Measurements from ENCODE around the gene NSMCE4A. TPM values are rescaled to one million over a fixed set of nuclear protein-coding genes. Genes with fewer than 3 reads are reported as not detected.

NSMCE4A gene
- total and polyA plus RNA-seq, 2 donors (not counting 3 experiments of a cell fraction or from before 2014, with no cell fraction given) = 36.8 to 51.0 TPM

- TSS peak; percentile 35 for BruUV-seq (replicated peaks)
- Histone ChIP-seq H3K4me2 (ENCODE audit: insufficient read depth, low read length) (peak overlapping the region; percentile 94), H3K9me1 (replicated peaks; ENCODE audit: control insufficient read depth, extremely low read depth, insufficient read depth, low read length) (no peaks in the 10 kb centered on the region), H3K9ac (replicated peaks; ENCODE audit: extremely low read depth, insufficient read depth, low read length) (peak overlapping the region; percentile 94), H2AFZ (ENCODE audit: low read depth, low read length) (peak overlapping the region; percentile 54), H3K4me1 (ENCODE audit: control insufficient read depth, extremely low read depth, insufficient read depth, low read length) (peaks cover 11% of the 10 kb centered on the region), H3K79me2 (ENCODE audit: control insufficient read depth, insufficient read depth, low read length) (peaks cover 28% of the 10 kb centered on the region), H3K27ac (ENCODE audit: insufficient read depth, low read depth, low read length) (peak overlapping the region; percentile 91), H3K9me3 (replicated peaks; ENCODE audit: control insufficient read depth, insufficient read depth, low read length) (no peaks in the 10 kb centered on the region), H3K36me3 (ENCODE audit: control insufficient read depth in 2 of 2, extremely low read depth in 1 of 2, insufficient read depth in 2 of 2, low read length in 2 of 2) (peaks cover 2 to 3% of the 10 kb centered on the region in 2 experiments), H3K27me3 (ENCODE audit: control insufficient read depth in 2 of 2, insufficient read depth in 2 of 2, low read length in 2 of 2) (no peaks in the 10 kb centered on the region), H4K20me1 (replicated peaks; ENCODE audit: control insufficient read depth, extremely low read depth, insufficient read depth, low read length) (no peaks in the 10 kb centered on the region), H3K4me3 (replicated peaks in 1 of 3; ENCODE audit: insufficient read depth in 1 of 3, low read depth in 1 of 3, low read length in 3 of 3) (peak overlapping the region; percentile 61 to 97 (median 93))
- dilution Hi-C loops (cut with MboI; ENCODE audit: extremely low pct_ligation_motif_present, low sequenced_read_pairs) (no loop called here), intact Hi-C loops (cut with micrococcal nuclease) (loop anchor here (2.0 kb wide), 1 partner anchor 186 kb away; no protein-coding TSS in a partner anchor)
- ChIA-PET POLR2A (interaction anchor here (1.4 kb wide), 1 partner anchor 21 kb away, joined by 3 read pairs; no protein-coding TSS in a partner anchor), CTCF (interaction anchor here (0.6 to 2.1 kb wide), 3 partner anchors 26 to 125 kb away, joined by 5 to 12 read pairs (median 8); partner anchors contain the start of gene NSMCE4A)
- FAIRE-seq (peak; percentile 79), DNase-seq (ENCODE audit: low read depth, low spot score) (peak; percentile 60)
- TF ChIP-seq MYC (IDR thresholded peaks at IDR 0.05; ENCODE audit: low read depth, low read length) (no peak), POLR2A (IDR thresholded peaks at IDR 0.05; ENCODE audit: low read depth, low read length) (peak; percentile 52)
Measured at GRCh38 chr10:121926671-121927317, 48.2 kb downstream of the NSMCE4A start.

GRCh38 chr10:121926157-121926556, 48.9 kb downstream of the NSMCE4A start:
- dilution Hi-C loops (cut with MboI; ENCODE audit: extremely low pct_ligation_motif_present, low sequenced_read_pairs) = no loop called here
- Histone ChIP-seq H3K4me1 (ENCODE audit: control insufficient read depth, extremely low read depth, insufficient read depth, low read length) (peaks cover 11% of the 10 kb centered on the region), H3K79me2 (ENCODE audit: control insufficient read depth, insufficient read depth, low read length) (peaks cover 28% of the 10 kb centered on the region), H4K20me1 (replicated peaks; ENCODE audit: control insufficient read depth, extremely low read depth, insufficient read depth, low read length) (no peaks in the 10 kb centered on the region), H3K27ac (ENCODE audit: insufficient read depth, low read depth, low read length) (no peak overlapping the region), H3K9me1 (replicated peaks; ENCODE audit: control insufficient read depth, extremely low read depth, insufficient read depth, low read length) (no peaks in the 10 kb centered on the region), H3K36me3 (ENCODE audit: control insufficient read depth in 2 of 2, extremely low read depth in 1 of 2, insufficient read depth in 2 of 2, low read length in 2 of 2) (peaks cover 4 to 6% of the 10 kb centered on the region in 2 experiments), H3K4me2 (ENCODE audit: insufficient read depth, low read length) (peak overlapping the region; percentile 94), H3K4me3 (replicated peaks in 1 of 3; ENCODE audit: insufficient read depth in 1 of 3, low read depth in 1 of 3, low read length in 3 of 3) (peak overlapping the region in 1 of 3 experiments; percentile 97), H2AFZ (ENCODE audit: low read depth, low read length) (no peak overlapping the region), H3K27me3 (ENCODE audit: control insufficient read depth in 2 of 2, insufficient read depth in 2 of 2, low read length in 2 of 2) (no peaks in the 10 kb centered on the region), H3K9me3 (replicated peaks; ENCODE audit: control insufficient read depth, insufficient read depth, low read length) (no peaks in the 10 kb centered on the region), H3K9ac (replicated peaks; ENCODE audit: extremely low read depth, insufficient read depth, low read length) (peak overlapping the region; percentile 94)
- intact Hi-C loops (cut with micrococcal nuclease) = loop anchor here (2.0 kb wide), 1 partner anchor 187 kb away; no protein-coding TSS in a partner anchor
- DNase-seq (ENCODE audit: low read depth, low spot score) = peak; percentile 4
- POLR2A ChIA-PET = no interaction called here
- CTCF ChIA-PET = no interaction called here
- no peak for FAIRE-seq
- BruUV-seq (replicated peaks) = no TSS peak
- no peak for TF ChIP-seq JUN (IDR thresholded peaks at IDR 0.05; ENCODE audit: borderline replicate concordance, insufficient read depth, insufficient read length, low read depth)

Measured in endothelial cell of umbilical vein (primary cell).